K562 (cell line): Measurements from ENCODE around the gene NABP1. TPM values are rescaled to one million over a fixed set of nuclear protein-coding genes. Genes with fewer than 3 reads are reported as not detected.

Experiments used
- CEBPZ ChIP-seq: fragments of 150-350 bp; IDR thresholded peaks from 2 replicates; pipeline ENCODE4 v1.6.1; 2014; ENCODE audit warnings: low read depth, mild to moderate bottlenecking, low read length, borderline replicate concordance
- ESRRB ChIP-seq: fragments of 250-450 bp; sonication (Bioruptor Pico); IDR thresholded peaks from 2 replicates; pipeline ENCODE4 v1.5.0; 2020; ENCODE audit warnings: mild to moderate bottlenecking, moderate library complexity, borderline replicate concordance
- SNIP1 ChIP-seq: fragments of 450-650 bp; IDR thresholded peaks from 2 replicates; pipeline ENCODE4 v1.7.1; 2017; ENCODE audit warnings: low read depth, mild to moderate bottlenecking
- SREBF1 ChIP-seq: fragments of 150-350 bp; IDR thresholded peaks from 2 replicates; pipeline ENCODE4 v1.6.1; 2014; ENCODE audit warnings: antibody characterized with exemption, low read depth, low read length, borderline replicate concordance
- STAT5A ChIP-seq: IDR thresholded peaks from 2 replicates; pipeline ENCODE4 v1.6.1; 2012; ENCODE audit warnings: low read length, inconsistent platforms, borderline replicate concordance
- THRB ChIP-seq: fragments of 450-650 bp; formaldehyde crosslinking; conservative IDR thresholded peaks from 2 replicates; pipeline ENCODE4 v1.4.0; 2022; ENCODE audit warnings: mild to moderate bottlenecking, missing genetic modification characterization
- ZKSCAN1 ChIP-seq: fragments of 150-350 bp; IDR thresholded peaks from 2 replicates; pipeline ENCODE4 v1.6.1; 2016; ENCODE audit warnings: low read depth, low read length
- ZNF232 ChIP-seq: sonication (generic); formaldehyde crosslinking; IDR thresholded peaks from 2 replicates; pipeline ENCODE4 v1.8.0; 2022; ENCODE audit warnings: mild to moderate bottlenecking, missing genetic modification reagents
- polyA plus RNA-seq, 8 experiments: library from polyadenylated mRNA; depleted of rRNA in 4 of 8; stranded (reverse) in 5 of 8; unstranded in 3 of 8; fragments of >200 nt; fragmentation: Nextera tagmentation in 2 of 8; fragmentation: Illumina TruSeq in 1 of 8; extraction: Ambion mirVana in 2 of 8; extraction: Trizol in 1 of 8; gene quantifications; 2 replicates each; pipeline versions ENCODE4 v1.2.1 to v1.2.3, GENCODE V29; 2011 to 2014; ENCODE audit warnings: inconsistent platforms in 1 of 8, missing spikeins in 1 of 8
- total RNA-seq, 7 experiments: library from RNA; depleted of rRNA in 6 of 7; stranded (reverse); fragments of >200 nt in 6 of 7; fragmentation: Illumina TruSeq in 2 of 7; extraction: Trizol in 2 of 7; gene quantifications; 2 replicates each; pipeline versions ENCODE4 v1.2.1 to v1.2.3, GENCODE V29; 2011 to 2021; ENCODE audit warnings: low replicate concordance in 1 of 7

The NABP1 gene
- total and polyA plus RNA-seq, 9 of the 15 experiments (the other 6 are each of a cell fraction or from before 2014, with no cell fraction given) = 12.8 to 44.0 (median 20.2) TPM

- TF ChIP-seq ZKSCAN1 (no peak), ZNF232 (no peak), SREBF1 (no peak), CEBPZ (no peak), STAT5A (no peak), ESRRB (CRISPR knock-in tag) (no peak), SNIP1 (no peak), THRB (CRISPR knock-in tag) (no peak)
Measured at GRCh38 chr2:191659198-191659597, 18.7 kb upstream of the NABP1 start (continued).
